Left hindlimb (tissue), 1 donor: ENCODE data around the gene SBK3.
"Not testable (repeated sequence)": the region's sequence is repeated elsewhere in the genome, so short reads cannot be mapped to it uniquely, and the experiment has no call there.

Experiments
- DNase-seq: peaks from one replicate; pipeline ENCODE4 v3.0.0-alpha.2; 2018

Gene SBK3, protein sequence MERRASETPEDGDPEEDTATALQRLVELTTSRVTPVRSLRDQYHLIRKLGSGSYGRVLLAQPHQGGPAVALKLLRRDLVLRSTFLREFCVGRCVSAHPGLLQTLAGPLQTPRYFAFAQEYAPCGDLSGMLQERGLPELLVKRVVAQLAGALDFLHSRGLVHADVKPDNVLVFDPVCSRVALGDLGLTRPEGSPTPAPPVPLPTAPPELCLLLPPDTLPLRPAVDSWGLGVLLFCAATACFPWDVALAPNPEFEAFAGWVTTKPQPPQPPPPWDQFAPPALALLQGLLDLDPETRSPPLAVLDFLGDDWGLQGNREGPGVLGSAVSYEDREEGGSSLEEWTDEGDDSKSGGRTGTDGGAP

DNA sequence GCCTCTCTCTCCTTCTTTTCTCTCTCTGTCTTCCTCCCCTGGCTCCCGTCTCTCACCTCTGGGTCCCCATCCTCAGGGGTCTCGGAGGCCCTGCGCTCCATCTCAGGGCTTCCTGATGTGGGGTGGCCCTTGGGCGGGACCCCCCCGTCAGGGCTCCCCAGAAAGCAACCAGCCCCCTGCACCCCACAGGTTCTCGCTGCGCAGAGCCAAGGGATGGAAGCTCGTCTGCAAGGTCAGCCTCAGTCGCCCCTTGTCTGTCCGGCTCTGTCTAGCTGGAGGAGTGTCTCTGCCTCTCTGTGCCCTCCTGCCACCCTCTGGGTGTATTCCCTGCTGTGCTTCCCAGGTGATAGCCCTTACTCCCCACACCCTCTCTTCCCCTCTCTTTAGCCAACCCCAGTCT lies at the start of gene SBK3:
SBK3 (minus strand) TSS at position 101 of the 400 bp plus-strand sequence; CDS start at position 101, 0 bp downstream.
- DNase-seq, result no peak

DNA sequence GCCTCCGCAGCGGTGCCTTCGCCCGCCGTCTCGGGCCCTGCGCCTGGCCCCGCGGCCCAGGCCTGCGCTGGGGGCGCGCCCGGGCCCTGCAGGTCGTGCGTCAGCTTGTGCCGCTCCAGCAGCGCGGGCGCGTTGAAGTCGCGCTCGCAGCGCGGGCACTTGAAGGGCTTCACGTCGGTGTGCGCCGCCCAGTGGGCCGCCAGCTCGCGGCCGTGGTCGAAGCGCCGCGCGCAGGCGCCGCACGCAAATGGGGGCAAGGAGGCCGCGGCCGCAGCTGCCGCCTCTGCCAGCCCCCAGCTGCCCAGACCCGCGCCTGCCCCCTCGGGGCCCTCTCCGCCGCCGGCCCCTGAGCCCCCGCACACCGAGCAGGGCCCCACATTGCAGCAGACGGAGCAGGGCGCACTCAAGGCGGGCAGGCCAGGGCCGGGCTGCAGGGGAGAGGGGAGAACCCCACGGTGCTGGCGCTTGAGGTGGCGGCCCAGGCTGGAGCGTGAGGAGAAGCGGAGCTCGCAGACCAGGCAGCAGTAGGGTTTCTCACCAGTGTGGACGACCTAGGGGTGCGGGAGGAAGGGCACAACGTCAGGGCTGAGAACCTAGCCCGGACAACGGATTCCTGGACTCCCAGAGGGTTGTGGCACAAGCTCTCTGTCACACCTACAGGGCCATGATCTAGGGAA lies 47.9 kb upstream of the SBK3 start:
- peak; percentile 30 for DNase-seq

DNA sequence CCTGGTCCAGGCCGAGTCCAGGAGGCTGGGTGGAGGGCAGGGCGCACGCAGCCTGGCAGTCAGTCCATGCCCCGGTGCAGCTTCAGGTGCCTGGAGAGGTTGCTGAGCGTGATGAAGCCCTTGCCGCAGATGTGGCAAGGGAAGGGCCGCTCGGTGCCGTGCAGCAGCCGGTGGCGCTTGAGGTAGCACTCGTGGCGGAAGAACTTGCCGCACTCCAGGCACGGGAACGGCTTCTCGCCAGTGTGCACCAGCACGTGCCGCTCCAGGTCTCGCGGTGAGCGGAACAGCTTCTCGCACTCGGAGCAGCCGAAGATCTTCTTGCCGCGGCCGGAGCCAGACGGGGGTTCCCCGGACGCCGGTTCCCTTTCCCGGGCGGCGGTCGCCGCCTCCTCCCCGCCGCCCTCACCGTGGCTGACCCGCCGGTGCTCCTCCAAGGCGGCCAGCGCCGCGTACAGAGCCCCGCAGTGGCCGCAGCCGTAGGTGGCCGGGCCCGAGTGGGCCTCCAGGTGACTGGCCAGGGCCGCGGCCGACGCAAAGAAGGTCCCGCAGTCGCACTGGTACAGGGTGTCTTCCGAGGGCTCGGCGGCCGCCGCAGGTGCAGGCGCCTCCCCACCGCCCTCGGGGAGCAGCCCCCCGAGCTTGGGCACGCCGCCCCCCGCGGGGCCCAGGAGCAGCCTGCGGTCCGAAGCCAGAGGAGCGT lies 47.2 kb upstream of the SBK3 start:
- DNase-seq, result no peak

DNA sequence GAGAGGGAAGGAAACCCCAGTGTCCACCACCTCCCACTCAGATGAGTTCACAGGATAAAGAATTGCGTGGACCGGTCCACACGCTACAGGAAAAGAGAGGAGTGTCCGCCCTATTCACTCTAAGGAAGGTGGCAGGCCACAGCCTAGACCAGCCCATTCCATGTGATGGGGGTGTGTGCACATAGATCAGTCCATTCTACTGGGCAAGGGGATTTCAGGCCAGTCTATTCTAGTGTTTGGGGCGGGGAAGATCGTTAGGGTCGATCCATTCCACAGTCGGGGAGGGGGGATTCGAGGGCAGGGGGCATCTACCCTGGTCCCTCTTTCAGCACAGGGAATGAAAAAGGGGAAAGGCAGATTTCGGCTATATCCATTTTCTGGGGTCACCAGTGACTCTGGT lies 46.2 kb upstream of the SBK3 start:
- DNase-seq, result no peak

DNA sequence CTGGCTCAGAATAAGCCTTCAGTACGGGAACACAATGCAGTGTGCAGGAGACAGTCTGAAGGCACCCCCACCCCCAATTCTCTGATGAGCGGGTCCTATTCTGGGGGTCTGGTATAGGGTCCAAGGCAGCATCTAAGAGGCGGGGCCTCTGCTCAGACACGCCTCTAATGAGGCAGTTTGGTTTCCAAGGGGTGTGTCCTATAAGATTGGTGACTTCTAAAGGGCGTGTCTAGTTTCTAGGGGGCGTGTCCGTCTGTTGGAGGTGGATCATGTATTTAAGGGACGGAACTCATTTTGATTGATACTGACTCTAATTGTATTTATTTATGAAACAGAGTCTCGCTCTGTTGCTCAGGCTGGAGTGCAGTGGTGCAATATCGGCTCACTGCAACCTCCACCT lies 45.3 kb upstream of the SBK3 start:
- DNase-seq, result peak; percentile 21

DNA sequence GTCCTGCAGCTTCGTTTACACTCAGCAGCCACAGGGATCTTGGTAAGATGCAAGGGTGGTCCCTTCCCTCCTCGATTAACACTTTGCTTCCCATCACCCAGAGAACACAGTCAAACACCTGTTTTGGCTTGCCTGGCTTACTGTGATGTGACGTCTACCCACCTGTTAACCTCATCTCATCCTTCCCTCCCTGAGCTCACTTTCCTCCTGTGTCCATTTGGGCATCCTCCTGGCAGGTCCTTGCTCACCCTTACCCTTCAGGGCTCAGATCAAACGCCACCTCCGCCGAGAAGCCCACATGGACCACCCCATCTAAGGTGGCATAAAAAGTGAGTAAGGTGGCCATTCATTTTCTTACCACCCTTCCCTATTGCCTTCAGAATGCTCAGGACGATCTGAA lies 44.8 kb upstream of the SBK3 start:
- DNase-seq, result peak; percentile 10

DNA sequence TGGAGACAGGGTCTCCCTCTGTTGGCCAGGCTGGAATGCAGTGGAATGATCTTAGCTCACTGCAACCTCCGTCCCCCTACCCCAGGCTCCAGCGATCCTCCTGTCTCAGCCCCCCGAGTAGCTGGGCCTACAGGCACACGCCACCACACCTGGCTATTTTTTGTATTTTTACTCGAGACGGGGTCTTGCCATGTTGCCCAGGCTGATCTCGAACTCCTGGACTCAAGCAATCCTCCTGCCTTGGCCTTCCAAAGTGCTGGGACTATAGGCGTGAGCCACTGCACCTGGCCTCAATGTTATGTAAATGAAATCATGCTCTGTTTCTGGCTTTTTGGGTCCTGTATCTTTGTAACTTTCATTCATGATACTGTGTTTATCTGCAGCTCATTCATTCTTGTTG lies 43.4 kb upstream of the SBK3 start:
- peak; percentile 2 for DNase-seq

DNA sequence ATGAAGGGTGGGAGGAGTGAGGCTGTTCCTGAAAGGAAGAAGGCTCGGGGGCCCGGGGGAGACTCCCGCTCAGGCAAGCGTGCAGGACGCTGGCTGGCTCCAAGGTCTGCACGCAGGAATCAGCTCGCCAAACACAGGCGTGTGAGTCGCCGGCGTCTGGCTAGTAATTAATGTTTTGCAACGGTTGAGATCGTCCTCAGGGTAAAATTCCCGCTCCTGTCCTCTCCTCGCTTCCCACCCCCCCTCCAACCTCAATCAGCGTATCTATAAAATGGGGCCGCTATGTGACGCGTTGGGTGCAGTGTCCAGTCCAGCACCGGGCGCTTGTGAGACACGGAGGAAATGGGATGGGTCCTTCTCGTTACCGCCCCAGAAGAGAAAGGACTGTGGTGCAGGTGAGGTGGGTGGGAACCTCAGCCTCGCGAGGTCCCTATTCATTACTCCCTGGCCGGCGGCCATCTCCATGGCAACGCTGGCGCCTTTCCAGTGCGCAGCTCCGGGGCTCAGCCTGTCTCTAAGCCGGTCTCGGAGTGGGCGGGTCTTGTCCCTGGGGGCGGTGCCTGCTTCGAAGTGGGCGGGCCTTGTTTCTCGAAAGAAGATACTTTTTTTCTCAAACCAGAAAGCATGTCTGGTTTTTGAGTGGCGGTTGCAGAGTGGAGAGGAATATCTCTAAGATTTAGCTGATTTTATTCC lies 41.8 kb upstream of the SBK3 start:
- DNase-seq, result peak; percentile 95

DNA sequence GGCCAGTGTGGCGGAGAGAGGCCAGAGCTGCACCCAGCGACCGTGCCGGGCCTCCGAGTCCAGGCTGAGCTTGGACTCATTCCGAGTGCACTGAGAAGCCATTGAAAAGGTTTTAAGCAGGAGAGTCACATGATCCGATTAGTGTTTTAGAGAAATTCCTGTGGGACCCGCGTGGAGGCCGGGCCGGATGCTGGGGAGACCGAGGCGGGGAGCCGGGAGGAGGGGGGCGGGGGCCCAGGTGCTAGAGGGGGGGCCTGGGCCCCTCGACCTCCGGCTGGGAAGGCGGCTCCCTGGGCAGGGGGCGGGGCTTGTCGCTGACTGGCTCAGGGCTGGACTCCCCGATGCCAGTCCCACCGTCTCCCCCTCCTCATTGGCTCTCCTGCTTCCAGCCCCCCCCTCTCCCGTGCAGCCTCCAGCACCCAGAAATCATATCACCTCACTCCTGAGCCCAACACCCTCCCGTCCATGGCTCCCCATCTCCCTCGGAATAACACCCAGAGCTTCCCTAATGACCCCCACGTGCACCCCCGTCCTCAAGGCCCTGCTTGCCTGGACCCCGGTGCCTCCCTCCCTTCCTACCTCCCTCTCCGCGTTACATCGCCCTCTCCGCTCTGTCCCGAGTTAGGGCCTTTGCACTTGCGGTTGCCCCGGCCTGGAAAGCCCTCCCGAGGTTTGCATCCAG lies 40.5 kb upstream of the SBK3 start:
- DNase-seq, result peak; percentile 93

DNA sequence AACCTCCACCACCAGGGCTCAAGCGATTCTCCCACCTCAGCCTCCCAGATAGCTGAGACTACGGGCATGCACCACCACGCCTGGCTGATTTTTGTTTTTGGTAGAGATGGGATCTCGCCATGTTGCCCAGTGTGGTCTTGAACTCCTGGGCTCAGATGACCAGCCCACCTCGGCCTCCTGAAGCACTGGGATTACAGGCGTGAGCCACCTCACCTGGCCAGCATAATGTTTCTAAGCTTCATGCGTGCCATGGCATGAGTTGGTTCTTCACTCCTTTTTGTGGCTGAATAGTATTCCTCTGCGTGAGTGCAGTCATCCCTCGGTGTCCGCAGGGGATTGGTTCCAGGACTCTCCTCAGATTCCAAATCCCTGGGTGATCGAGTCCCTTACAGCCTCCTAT lies 39.5 kb upstream of the SBK3 start:
- peak; percentile 26 for DNase-seq

DNA sequence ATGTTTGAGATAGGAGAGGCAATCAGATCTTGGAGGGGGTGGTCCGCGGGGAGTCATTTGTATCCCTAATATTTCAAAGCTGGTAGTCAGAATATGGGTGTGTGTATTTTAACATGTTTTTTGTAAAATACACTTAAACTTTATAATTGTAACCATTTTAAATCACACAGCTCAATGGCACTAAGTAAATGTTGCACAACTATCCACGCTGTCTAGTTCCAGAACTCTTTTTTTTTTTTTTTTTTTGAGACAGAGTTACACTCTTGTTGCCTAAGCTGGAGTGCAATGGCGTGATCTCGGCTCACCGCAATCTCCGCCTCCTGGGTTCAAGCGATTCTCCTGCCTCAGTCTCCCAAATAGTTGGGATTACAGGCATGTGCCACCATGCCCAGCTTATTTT lies 38.6 kb upstream of the SBK3 start:
- DNase-seq, result not testable (repeated sequence)

DNA sequence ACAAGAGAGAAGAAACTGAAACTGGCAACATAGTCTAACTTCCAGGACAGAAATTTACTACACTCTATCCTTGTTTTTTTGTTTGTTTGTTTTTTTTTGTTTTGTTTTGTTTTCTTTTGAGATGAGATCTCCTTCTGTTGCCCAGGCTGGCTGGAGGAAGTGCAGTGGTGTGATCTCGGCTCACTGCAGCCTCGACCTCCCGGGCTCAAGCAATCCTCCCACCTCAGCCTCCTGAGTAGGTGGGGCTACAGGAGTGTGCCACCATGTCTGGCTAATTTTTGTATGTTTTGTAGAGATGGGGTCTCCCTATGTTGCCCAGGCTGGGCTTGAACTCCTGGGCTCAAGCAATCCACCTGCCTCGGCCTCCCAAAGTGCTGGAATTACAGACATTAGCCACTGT lies 36.9 kb upstream of the SBK3 start:
- not testable (repeated sequence) for DNase-seq

DNA sequence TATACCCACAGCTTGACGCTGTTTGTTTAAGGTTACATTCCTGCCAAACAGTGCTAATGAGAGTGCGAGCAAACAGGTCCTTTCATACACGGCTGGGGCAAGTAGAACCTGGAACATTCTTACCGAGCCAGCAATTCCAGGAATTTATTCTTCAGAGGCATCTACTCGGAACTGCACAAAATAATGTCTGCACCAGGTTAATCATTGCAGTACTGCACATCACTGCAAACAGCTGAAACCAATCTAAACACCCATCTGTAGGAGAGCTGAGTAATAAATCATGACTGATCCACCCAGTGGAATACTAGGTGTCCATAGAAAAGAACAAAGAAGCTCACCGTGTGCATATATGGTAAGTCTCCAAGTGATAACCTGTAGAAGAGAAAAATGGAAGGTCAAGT lies 36.5 kb upstream of the SBK3 start:
- DNase-seq, result no peak

DNA sequence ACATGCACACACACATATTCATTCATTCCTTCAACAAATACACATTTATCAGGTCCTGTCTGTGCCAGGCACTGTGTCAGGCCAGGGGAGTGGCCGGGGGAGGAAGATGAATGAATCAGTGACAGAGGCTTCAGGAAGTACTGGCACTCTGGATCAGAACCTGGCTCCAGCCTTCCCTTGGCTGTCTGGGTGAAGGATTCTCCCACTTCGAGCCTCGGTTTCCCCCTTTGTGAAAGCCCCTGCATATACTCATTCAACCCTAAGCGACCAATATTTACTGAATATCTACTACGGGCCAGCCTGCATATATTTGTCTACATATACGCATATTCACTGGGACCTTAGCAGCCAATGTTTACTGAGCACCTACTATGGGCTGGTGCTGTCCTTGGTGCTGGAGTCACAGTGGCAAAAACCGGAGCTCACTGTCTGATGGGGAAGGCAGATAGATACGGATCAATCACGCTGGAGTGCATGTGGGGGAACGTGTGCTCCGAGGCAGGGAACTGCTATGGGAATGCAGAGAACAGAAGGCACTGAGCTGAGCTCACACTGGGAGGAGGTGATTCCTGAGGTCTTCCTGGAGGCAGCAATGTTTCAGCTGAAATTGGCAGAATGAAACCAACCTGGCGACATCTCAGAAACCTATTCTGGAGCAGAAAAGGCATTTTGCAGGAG lies 35.9 kb upstream of the SBK3 start:
- no peak for DNase-seq

DNA sequence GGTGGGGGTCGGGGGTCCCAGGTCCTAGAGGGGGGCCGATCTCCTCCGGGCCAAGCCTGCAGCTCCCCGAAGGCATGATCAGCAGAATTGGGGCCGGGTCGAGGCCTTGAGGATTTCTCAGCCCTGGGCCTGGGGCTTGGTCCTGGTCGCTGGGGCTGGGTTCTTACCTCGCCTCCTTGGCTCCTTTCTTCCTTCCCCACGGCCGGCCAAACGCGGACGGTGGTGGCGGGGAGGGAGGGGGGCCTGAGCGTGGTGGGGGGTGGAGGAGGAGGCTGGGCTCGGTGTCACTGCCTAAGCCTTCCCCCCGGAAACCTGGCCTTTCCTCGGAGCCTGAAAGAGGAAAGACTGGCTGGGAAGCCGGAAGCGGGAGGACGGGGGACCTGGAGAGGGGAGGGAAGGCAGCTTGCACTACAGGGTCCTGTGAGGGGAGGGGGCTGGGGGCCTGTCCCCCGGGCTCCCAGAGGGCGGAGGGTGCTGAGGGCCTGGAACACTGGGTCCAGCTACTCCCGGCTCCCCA lies 35.3 kb upstream of the SBK3 start, which contains the start of gene ZNF579:
ZNF579 (minus strand) TSS at position 221 of the 517 bp plus-strand sequence. CDS start 1,209 bp downstream, outside the sequence.
- peak; percentile 94 for DNase-seq

DNA sequence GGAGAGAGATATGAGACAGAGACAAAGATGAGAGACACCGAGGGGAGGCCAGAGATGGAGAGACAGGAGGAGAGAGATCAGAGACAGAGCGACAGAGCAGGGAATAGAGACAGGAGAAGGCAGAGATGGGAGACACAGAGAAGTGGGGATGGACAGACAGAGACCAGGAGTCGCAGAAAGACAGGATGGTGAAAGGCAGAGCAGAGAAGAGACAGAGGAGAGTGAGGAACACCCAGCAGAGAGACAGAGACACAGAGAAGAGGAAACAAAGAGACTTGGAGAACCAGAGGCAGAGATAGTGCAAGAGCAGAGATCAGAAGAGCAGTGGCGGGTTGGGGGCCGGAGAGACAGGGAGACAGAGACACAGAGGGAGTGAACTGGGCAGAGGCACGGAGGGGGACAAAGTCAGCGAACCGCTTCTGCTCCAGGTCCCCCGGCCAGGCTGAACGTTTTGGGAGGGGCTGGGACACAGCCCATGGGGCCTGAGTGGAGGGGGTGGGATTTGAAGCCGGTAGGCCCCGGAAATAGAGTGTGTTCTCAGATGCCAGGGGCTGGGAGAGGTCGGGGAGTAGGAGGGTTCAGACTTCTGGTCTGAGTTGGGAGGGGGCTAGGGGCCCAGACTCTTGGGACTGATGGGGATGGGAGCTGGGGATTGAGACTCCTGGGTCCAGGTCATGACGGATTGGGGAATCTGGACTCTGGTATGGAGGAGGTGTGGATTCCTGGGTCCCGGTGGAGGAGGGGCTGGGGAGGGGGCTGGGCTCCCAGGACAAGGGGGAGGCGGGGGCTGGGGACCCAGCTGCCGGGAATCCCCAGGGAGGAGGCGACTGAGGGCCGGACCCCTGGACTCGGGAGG lies 34.7 kb upstream of the SBK3 start:
- DNase-seq, result peak; percentile 69

DNA sequence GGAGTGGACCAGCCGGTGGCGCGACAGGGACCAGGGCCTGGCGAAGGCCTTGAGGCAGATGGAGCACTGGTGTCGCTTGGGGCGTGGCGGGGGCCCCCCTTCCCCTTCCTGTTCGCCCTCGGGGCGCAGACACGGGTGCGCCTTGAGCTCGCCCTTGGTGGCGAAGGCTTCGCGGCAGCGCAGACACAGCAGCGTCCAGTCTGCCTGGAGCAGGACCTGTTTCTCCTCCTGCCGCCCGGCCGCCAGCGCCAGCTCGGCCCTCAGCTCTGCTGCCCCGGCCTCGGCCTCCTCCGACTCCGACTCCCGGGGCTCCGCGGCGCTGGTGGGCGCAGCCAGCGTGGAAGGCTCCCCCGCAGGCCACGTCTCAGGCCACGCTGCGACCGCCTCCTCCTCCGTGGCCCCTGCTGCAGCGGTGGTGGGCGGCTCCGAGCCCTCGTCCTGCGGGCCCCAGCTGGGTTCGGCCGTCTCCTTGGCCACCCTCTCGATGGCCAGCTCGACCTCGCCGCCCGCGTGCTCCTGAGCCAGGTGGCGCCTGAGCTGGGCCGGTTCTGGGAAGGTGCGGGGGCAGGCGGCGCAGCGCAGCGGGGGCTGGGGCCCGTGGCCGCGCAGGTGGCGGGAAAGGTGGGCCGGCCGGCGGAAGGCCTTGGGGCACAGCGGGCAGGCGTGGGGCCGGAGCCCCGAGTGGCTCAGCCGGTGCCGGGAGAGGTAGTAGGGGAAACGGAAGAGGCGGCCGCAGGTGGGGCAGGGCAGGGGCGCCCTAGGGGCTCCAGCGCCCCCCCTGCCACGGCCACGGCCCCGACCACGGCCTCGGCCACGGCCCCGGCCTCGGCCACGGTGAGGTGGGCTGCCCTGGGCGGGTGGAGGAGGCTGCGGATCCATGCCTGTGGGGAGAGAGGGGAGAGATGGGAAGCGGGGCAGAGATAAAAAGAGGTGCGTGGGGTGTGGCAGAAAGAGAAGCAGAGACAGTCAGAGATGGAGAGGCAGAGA lies 33.7 kb upstream of the SBK3 start:
- no peak for DNase-seq

DNA sequence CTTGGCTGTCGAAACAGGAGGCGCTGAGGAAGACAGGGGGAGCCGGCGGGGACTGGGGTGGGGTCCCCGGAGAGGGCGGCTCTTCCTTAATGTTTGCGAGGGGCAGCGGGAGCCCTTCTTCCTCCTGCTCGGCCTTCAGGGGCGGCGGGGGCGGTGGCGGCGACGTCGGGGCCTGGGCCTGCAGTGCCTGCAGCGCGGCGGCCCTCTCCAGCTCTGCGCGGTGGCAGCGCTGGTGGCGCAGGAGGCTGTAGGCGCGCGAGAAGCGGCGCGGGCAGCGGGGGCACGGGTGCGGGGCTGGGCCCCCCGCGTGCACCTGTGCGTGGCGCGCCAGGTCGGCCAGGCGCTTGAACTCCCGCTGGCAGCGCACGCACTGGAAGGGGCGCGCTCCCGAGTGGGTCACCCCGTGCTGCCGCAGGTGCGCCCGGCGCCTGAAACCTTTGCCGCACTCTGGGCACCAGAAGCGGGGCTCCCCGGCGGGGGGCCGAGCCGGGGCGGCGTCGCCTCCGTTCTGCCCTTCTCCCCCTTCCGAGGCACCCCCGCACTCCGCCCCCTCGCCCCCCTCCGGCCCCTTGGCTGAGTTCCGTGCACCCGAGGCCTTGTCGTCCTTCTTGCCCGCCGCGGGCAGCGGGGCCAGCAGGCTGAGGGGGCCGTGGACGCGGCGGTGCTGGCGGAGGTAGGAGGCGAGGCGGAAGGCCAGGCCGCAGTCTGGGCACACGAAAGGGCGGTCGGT lies 32.9 kb upstream of the SBK3 start:
- no peak for DNase-seq

DNA sequence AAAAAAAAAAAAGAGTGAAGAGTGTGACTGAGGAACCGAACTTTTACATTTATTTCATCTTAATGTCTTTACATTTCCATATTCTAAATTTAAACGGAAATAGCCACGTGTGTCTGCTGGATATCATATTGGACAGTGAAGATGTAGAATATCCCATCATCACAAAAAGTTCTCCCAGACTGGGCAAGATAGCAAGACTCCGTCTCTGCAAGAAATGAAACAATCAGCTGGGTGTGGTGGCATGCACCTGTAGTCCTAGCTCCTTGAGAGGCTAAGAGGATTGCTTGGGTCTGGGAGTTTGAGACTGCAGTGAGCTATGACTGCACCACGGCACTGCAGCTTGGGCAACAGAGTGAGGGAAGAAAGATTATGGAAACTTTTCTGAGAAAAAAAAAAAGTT lies 31.4 kb upstream of the SBK3 start:
- DNase-seq, result no peak
